ENCODE results near the gene C1orf198.

- TF ChIP-seq CTCF (IDR thresholded peaks at IDR 0.05) (no peak), GABPA (IDR thresholded peaks at IDR 0.05; ENCODE audit: low read depth) (no peak), ELF1 (IDR thresholded peaks at IDR 0.05) (no peak), CHD2 (IDR thresholded peaks at IDR 0.05; ENCODE audit: low read length, partially characterized antibody) (no peak)
Observed at GRCh38 chr1:230861970-230862595, 6.2 kb downstream of the C1orf198 start.
